HCT116 (cell line): ENCODE results near the gene LINGO3. TPM values are rescaled to one million over a fixed set of nuclear protein-coding genes. Genes with fewer than 3 reads are reported as not detected.

Source experiments
- ATAC-seq: fragments of 200-7000 bp; cut with Tn5 transposase; 2 replicates; pipeline ENCODE4 v1.9.1; 2020; ENCODE audit warnings: mild to moderate bottlenecking, moderate library complexity
- BruUV-seq: library from RNA; stranded (reverse); fragments of 400-500 nt; replicated peaks from 2 replicates; lab custom pipeline; 2021; lab: Mats Ljungman, UMichigan
- CTCF ChIA-PET: fragments of 300-600 bp; sonication (Branson Sonifier 250); formaldehyde crosslinking; loops from one replicate; lab custom pipeline; 2021; ENCODE audit warnings: antibody characterized with exemption; lab: Charles Lee
- POLR2A ChIA-PET: fragments of 300-600, 350-600 bp; sonication (Branson Sonifier 250); formaldehyde crosslinking; loops from one replicate; lab custom pipeline; 2021; ENCODE audit warnings: antibody characterized with exemption; lab: Charles Lee
- RAD21 ChIA-PET, 2 experiments: fragments of 300-600 bp; sonication (Branson Sonifier 250); formaldehyde crosslinking; loops; one replicate each; lab custom pipeline; 2023; ENCODE audit warnings: low total read pairs in 2 of 2; ENCODE audit not compliant: uncharacterized antibody in 2 of 2, unreplicated experiment in 2 of 2, low non-redundant PET in 1 of 2; lab: Charles Lee
- DNase-seq: peaks from one replicate; pipeline ENCODE4 v3.0.0-alpha.2; 2010; ENCODE audit warnings: low read depth, low spot score
- H2AFZ ChIP-seq: fragments of 200-600 bp; shearing (Covaris generic), sonication (generic); 2 replicates; pipeline ENCODE4 v1.6.1; 2017; ENCODE audit warnings: low read depth, mixed run types, mixed read lengths, antibody characterized with exemption, low read length; ENCODE audit not compliant: poor library complexity, severe bottlenecking
- H3K27ac ChIP-seq: 2 replicates; pipeline ENCODE4 v1.5.1; 2012; ENCODE audit warnings: low read depth, low read length
- H3K27me3 ChIP-seq: fragments of 200-600 bp; sonication (generic); 2 replicates; pipeline ENCODE4 v1.6.1; 2016; ENCODE audit warnings: mixed run types, low read length, mixed read lengths; ENCODE audit not compliant: insufficient read depth
- H3K36me3 ChIP-seq, 2 experiments: fragments of 200-500 bp in 1 of 2; fragments of 200-600 bp in 1 of 2; sonication (Bioruptor generic) in 1 of 2; sonication (generic) in 1 of 2; 2 replicates each; pipeline versions ENCODE4 v1.5.1 to v1.6.1; 2014 to 2016; ENCODE audit warnings: low read length in 2 of 2, inconsistent platforms in 1 of 2, mixed read lengths in 1 of 2, mixed run types in 1 of 2; ENCODE audit not compliant: insufficient read depth in 2 of 2, control insufficient read depth in 1 of 2
- H3K4me1 ChIP-seq, 2 experiments: fragments of 200-600 bp in 1 of 2; sonication (generic) in 1 of 2; 2 replicates each; pipeline versions ENCODE4 v1.5.1 to v1.6.1; 2012 to 2017; ENCODE audit warnings: low read length in 2 of 2, inconsistent platforms in 1 of 2, mild to moderate bottlenecking in 1 of 2, mixed read lengths in 1 of 2, mixed run types in 1 of 2, moderate library complexity in 1 of 2; ENCODE audit not compliant: insufficient read depth in 2 of 2, control insufficient read depth in 1 of 2
- H3K4me2 ChIP-seq: fragments of 200-600 bp; sonication (generic); 2 replicates; pipeline ENCODE4 v1.6.1; 2017; ENCODE audit warnings: mixed run types, low read length, mixed read lengths
- H3K4me3 ChIP-seq, 2 experiments: fragments of 200-600 bp in 1 of 2; sonication (generic) in 1 of 2; replicated peaks in 1 of 2; 2 replicates each; pipeline ENCODE4 v1.5.1; 2011 to 2016; ENCODE audit warnings: low read length in 2 of 2, control low read depth in 1 of 2, low read depth in 1 of 2, mild to moderate bottlenecking in 1 of 2, mixed read lengths in 1 of 2, mixed run types in 1 of 2
- H3K79me2 ChIP-seq: fragments of 200-600 bp; sonication (generic); 2 replicates; pipeline ENCODE4 v1.6.1; 2017; ENCODE audit warnings: mild to moderate bottlenecking, mixed run types, low read length, moderate library complexity, mixed read lengths; ENCODE audit not compliant: insufficient read depth
- H3K9ac ChIP-seq: fragments of 200-600 bp; sonication (generic); 2 replicates; pipeline ENCODE4 v1.6.1; 2016; ENCODE audit warnings: low read length, mixed read lengths
- H3K9me2 ChIP-seq: fragments of 200-600 bp; sonication (generic), shearing (Covaris generic); 2 replicates; pipeline ENCODE4 v1.6.1; 2017; ENCODE audit warnings: mixed run types, mild to moderate bottlenecking, moderate library complexity; ENCODE audit not compliant: insufficient read depth
- H3K9me3 ChIP-seq, 2 experiments: fragments of 200-500 bp in 1 of 2; fragments of 200-600 bp in 1 of 2; sonication (Bioruptor generic) in 1 of 2; sonication (generic) in 1 of 2; 2 replicates each; pipeline ENCODE4 v1.6.1; 2014 to 2017; ENCODE audit warnings: low read length in 2 of 2, mixed read lengths in 2 of 2, inconsistent platforms in 1 of 2, low read depth in 1 of 2, mild to moderate bottlenecking in 1 of 2, mixed run types in 1 of 2, moderate library complexity in 1 of 2; ENCODE audit not compliant: control insufficient read depth in 1 of 2, insufficient read depth in 1 of 2
- H4K20me1 ChIP-seq: fragments of 200-600 bp; sonication (generic), shearing (Covaris generic); 2 replicates; pipeline ENCODE4 v1.6.1; 2017; ENCODE audit warnings: mixed run types, mild to moderate bottlenecking, moderate library complexity; ENCODE audit not compliant: insufficient read depth
- CEBPB ChIP-seq: IDR thresholded peaks from 2 replicates; pipeline ENCODE4 v1.6.1; 2012; ENCODE audit warnings: low read depth
- CTCF ChIP-seq, 3 experiments: fragments of 200-600 bp in 1 of 3; sonication (generic) in 1 of 3; IDR thresholded peaks in 2 of 3; conservative IDR thresholded peaks in 1 of 3; 2 replicates each; pipeline ENCODE4 v1.5.1; 2012 to 2017; ENCODE audit warnings: low read depth in 2 of 3, low read length in 2 of 3, antibody characterized with exemption in 1 of 3, borderline replicate concordance in 1 of 3, control low read depth in 1 of 3, mild to moderate bottlenecking in 1 of 3, mixed read lengths in 1 of 3, mixed run types in 1 of 3, moderate library complexity in 1 of 3; ENCODE audit not compliant: insufficient read depth in 1 of 3
- EZH2phosphoT487 ChIP-seq: fragments of 200-600 bp; IDR thresholded peaks from 2 replicates; pipeline ENCODE4 v1.6.1; 2018; ENCODE audit warnings: antibody characterized with exemption, borderline replicate concordance
- POLR2A ChIP-seq: IDR thresholded peaks from 2 replicates; pipeline ENCODE4 v1.7.0; 2011; ENCODE audit warnings: borderline replicate concordance; ENCODE audit not compliant: insufficient read depth, insufficient read length; ENCODE audit errors: extremely low read depth
- SRF ChIP-seq: IDR thresholded peaks from 2 replicates; pipeline ENCODE4 v1.6.1; 2012; ENCODE audit warnings: low read depth
- YY1 ChIP-seq: IDR thresholded peaks from 2 replicates; pipeline ENCODE4 v1.6.1; 2011; ENCODE audit warnings: low read length, low read depth, moderate library complexity, mild to moderate bottlenecking; ENCODE audit not compliant: insufficient replicate concordance; ENCODE audit errors: extremely low read depth
- ZBTB33 ChIP-seq: IDR thresholded peaks from 2 replicates; pipeline ENCODE4 v1.6.1; 2011; ENCODE audit warnings: mild to moderate bottlenecking, low read length, moderate library complexity; ENCODE audit not compliant: insufficient replicate concordance; ENCODE audit errors: extremely low read depth
- ZNF274 ChIP-seq: fragments of 200-500 bp; sonication (Bioruptor generic); IDR thresholded peaks from 2 replicates; pipeline ENCODE4 v1.6.1; 2014; ENCODE audit warnings: mild to moderate bottlenecking, low read depth, low read length, inconsistent platforms
- intact Hi-C: fragments of 100-400 bp; cut with micrococcal nuclease; formaldehyde crosslinking; loops from 2 replicates; pipeline ENCODE4 v1.10.0; 2022
- total RNA-seq: library from RNA; stranded (reverse); gene quantifications from one replicate; pipeline ENCODE4 v1.2.1, GENCODE V29; 2021; ENCODE audit not compliant: unreplicated experiment

Gene LINGO3
- total RNA-seq, 1 experiment from 2014 or later: not detected

GRCh38 chr19:2317756-2318155, 9.8 kb upstream of the LINGO3 start:
- Histone ChIP-seq H3K27me3 (no peaks in the 10 kb centered on the region), H3K79me2 (no peaks in the 10 kb centered on the region), H3K9me3 (no peaks in the 10 kb centered on the region; a peak in 1 of 4 replicates), H3K4me2 (no peak overlapping the region), H3K4me1 (no peaks in the 10 kb centered on the region)
- CTCF ChIA-PET: no interaction called here
- TF ChIP-seq POLR2A (no peak), ZBTB33 (no peak), EZH2phosphoT487 (no peak)
- TF ChIP-seq, all 23 proteins: peak for 0
- no peak overlapping the region for H3K4me3 ChIP-seq
- H2AFZ ChIP-seq: no peak overlapping the region
- BruUV-seq: no TSS peak
- H3K36me3 ChIP-seq: no peaks in the 10 kb centered on the region
- H4K20me1 ChIP-seq: no peaks in the 10 kb centered on the region
- ATAC-seq (no peak), DNase-seq (no peak)
- intact Hi-C loops: no loop called here
- H3K9me2 ChIP-seq: no peaks in the 10 kb centered on the region
- H3K27ac ChIP-seq: no peak overlapping the region
- ChIA-PET RAD21 (no interaction called here), POLR2A (no interaction called here)
- H3K9ac ChIP-seq: no peak overlapping the region

GRCh38 chr19:2317300-2317699, 9.3 kb upstream of the LINGO3 start:
- ChIA-PET POLR2A (no interaction called here), RAD21 (no interaction called here)
- Histone ChIP-seq H3K4me2 (no peak overlapping the region), H3K9me2 (no peaks in the 10 kb centered on the region), H3K4me3 (no peak overlapping the region), H3K36me3 (no peaks in the 10 kb centered on the region), H3K4me1 (no peaks in the 10 kb centered on the region)
- BruUV-seq: no TSS peak
- no peak for DNase-seq
- TF ChIP-seq ZNF274 (no peak), CTCF (IDR thresholded peaks at IDR 0.05 in 2 of 3, conservative IDR thresholded peaks at IDR 0.05 in 1 of 3; ENCODE audit: borderline replicate concordance in 1 of 3, insufficient read depth in 1 of 3, low read depth in 2 of 3, low read length in 2 of 3) (no peak), CEBPB (no peak), YY1 (no peak), SRF (no peak), ZBTB33 (no peak), POLR2A (no peak)
- TF ChIP-seq, all 23 proteins: peak for 0
- Histone ChIP-seq H4K20me1 (no peaks in the 10 kb centered on the region), H3K27me3 (no peaks in the 10 kb centered on the region), H3K79me2 (no peaks in the 10 kb centered on the region), H3K27ac (no peak overlapping the region), H2AFZ (no peak overlapping the region), H3K9me3 (no peaks in the 10 kb centered on the region; a peak in 1 of 4 replicates), H3K9ac (no peak overlapping the region)
- intact Hi-C loops: no loop called here
- CTCF ChIA-PET: no interaction called here
- no peak for ATAC-seq
